ENCODE results near the gene XPNPEP3. TPM values are rescaled to one million over a fixed set of nuclear protein-coding genes. Genes with fewer than 3 reads are reported as not detected.

The XPNPEP3 gene
- total and polyA plus RNA-seq, 4 donors: 5.1 to 24.1 (median 10.4) TPM

DNA sequence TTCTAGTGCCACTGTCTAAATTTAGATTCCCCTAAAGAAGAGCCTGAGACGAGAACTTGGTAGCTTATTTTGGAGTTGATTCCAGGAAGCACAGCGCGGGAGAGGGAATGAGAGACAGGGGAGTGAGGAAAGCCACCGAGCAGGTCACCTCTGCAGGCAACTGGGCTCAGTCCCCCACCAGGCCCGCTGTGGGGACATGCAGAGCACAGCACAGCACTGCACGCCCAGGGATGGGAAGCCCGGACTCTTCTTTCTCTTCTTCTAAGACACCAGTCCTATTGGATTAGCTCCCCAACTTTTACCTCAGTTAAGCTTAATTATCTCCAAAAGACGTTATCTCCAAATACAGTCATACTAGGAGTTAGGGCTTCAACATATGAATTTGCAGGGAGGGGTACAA lies 122.9 kb downstream of the XPNPEP3 start:
- DNase-seq (no peak), ATAC-seq (ENCODE audit: insufficient read depth, low FRiP score) (no peak)
- Histone ChIP-seq H3K9me3 (ENCODE audit: control insufficient read depth in 4 of 4, insufficient read depth in 3 of 4, low read length in 3 of 4) (no peaks in the 10 kb centered on the region), H3K36me3 (ENCODE audit: control insufficient read depth in 4 of 4, insufficient read depth in 4 of 4, low read length in 4 of 4) (no peaks in the 10 kb centered on the region), H3K27me3 (ENCODE audit: control insufficient read depth in 3 of 3, insufficient read depth in 3 of 3, low read length in 2 of 3) (no peaks in the 10 kb centered on the region), H3K4me1 (ENCODE audit: control insufficient read depth in 5 of 5, insufficient read depth in 5 of 5, low read length in 5 of 5) (no peaks in the 10 kb centered on the region), H3K9ac (ENCODE audit: insufficient read depth in 1 of 2, low read length in 2 of 2) (no peak overlapping the region), H3K27ac (ENCODE audit: low read depth in 1 of 2, low read length in 1 of 2) (no peak overlapping the region), H3K4me3 (no peak overlapping the region)
- TF ChIP-seq, protein P1, sequence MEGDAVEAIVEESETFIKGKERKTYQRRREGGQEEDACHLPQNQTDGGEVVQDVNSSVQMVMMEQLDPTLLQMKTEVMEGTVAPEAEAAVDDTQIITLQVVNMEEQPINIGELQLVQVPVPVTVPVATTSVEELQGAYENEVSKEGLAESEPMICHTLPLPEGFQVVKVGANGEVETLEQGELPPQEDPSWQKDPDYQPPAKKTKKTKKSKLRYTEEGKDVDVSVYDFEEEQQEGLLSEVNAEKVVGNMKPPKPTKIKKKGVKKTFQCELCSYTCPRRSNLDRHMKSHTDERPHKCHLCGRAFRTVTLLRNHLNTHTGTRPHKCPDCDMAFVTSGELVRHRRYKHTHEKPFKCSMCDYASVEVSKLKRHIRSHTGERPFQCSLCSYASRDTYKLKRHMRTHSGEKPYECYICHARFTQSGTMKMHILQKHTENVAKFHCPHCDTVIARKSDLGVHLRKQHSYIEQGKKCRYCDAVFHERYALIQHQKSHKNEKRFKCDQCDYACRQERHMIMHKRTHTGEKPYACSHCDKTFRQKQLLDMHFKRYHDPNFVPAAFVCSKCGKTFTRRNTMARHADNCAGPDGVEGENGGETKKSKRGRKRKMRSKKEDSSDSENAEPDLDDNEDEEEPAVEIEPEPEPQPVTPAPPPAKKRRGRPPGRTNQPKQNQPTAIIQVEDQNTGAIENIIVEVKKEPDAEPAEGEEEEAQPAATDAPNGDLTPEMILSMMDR (IDR thresholded peaks at IDR 0.05; ENCODE audit: control extremely low read depth, extremely low read depth): no peak
- WGBS, 2 donors: 91 to 98% methylated on average over 8 of the region's 8 CpGs

Small RNAs within 50 kb of the gene (small RNA-seq; reads per million reads assigned to genes)
- gene MIR4766 (ENCODE audit: low replicate concordance): 0.10 reads per million
- gene RF00017 (ENCODE audit: low replicate concordance): not detected
- gene RNU6-379P (ENCODE audit: low replicate concordance): not detected

Other genes starting within 250 kb of the XPNPEP3 start
- gene MRTFA, start 220.4 kb upstream of the XPNPEP3 start, total RNA-seq: 10 to 100 TPM; 49.1 to 64.0 TPM
- 10 to 100 TPM; 26.3 to 31.1 TPM for gene MRTFA, start 220.4 kb upstream of the XPNPEP3 start, polyA plus RNA-seq
- gene MCHR1, start 177.7 kb upstream of the XPNPEP3 start, total RNA-seq: under 1 TPM; 0.21 to 0.37 TPM
- under 1 TPM; 0.06 to 0.62 TPM for gene MCHR1, start 177.7 kb upstream of the XPNPEP3 start, polyA plus RNA-seq
- 10 to 100 TPM; 17.2 to 17.4 TPM for gene SLC25A17, start 37.8 kb upstream of the XPNPEP3 start, total RNA-seq
- gene SLC25A17, start 37.8 kb upstream of the XPNPEP3 start, polyA plus RNA-seq: 10 to 100 TPM; 13.7 to 13.8 TPM
- 100 to 1,000 TPM; 145 to 208 TPM for gene ST13, start 509 bp upstream of the XPNPEP3 start, total RNA-seq
- 100 to 1,000 TPM in 1 of 2 donors, 10 to 100 TPM in 1; 61.9 to 118 TPM for gene ST13, start 509 bp upstream of the XPNPEP3 start, polyA plus RNA-seq
- gene DNAJB7, start 5.0 kb downstream of the XPNPEP3 start, total RNA-seq: not detected
- not detected for gene DNAJB7, start 5.0 kb downstream of the XPNPEP3 start, polyA plus RNA-seq
- 10 to 100 TPM; 44.8 to 55.8 TPM for gene RBX1, start 94.2 kb downstream of the XPNPEP3 start, total RNA-seq
- 100 to 1,000 TPM in 1 of 2 donors, 10 to 100 TPM in 1; 72.2 to 144 TPM for gene RBX1, start 94.2 kb downstream of the XPNPEP3 start, polyA plus RNA-seq
- gene EP300, start 235.4 kb downstream of the XPNPEP3 start, total RNA-seq: 100 to 1,000 TPM in 1 of 2 donors, 10 to 100 TPM in 1; 67.1 to 177 TPM
- gene EP300, start 235.4 kb downstream of the XPNPEP3 start, polyA plus RNA-seq: 10 to 100 TPM; 14.9 to 21.7 TPM

Data from lung (tissue), 13 donors.